ENCODE measurements around the gene SPDYE8. TPM values are rescaled to one million over a fixed set of nuclear protein-coding genes. Genes with fewer than 3 reads are reported as not detected.
"Not testable (repeated sequence)": the region's sequence is repeated elsewhere in the genome, so short reads cannot be mapped to it uniquely, and the experiment has no call there.

Gene SPDYE8
- total RNA-seq, 1 experiment from 2014 or later: not detected

DNA sequence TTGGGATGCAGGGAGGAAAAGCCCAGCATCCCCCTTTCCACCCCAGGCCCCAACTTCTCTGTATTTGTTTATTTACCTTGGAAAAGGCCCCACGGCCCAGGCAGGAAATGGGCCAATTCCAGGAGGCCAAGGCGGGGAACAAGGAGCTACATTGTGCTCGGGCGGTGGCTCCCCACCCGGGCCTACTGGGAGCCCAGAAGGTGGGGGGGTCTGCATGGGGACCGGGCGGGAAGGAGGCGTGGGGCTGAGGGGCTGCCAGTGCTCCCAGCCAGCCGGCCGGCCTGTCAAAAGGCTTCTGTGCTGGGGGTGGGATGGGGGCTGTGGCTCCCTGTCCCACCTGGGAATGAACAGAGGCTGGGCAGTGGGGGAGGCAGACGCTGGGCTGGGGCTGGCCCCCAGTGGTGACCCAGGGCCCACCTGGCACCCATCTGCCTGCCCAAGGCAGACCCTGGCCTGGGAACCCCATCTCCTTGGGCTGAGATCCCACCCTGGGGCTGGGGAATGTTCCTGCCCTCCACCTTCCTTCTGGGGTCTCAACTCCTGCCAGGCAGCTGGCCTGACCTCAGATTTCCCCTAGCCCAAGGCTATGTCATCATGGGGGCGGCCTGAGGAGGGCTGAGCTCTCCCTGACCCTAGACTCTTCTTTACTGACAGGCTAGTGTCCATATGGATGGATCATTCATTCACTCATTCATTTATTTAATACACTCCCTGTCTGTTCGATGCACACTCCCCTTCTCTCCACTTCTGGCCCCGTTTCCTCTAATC lies 39.2 kb downstream of the SPDYE8 start:
- H2AFZ ChIP-seq (ENCODE audit: low read length); DNase-seq: not testable (repeated sequence)

DNA sequence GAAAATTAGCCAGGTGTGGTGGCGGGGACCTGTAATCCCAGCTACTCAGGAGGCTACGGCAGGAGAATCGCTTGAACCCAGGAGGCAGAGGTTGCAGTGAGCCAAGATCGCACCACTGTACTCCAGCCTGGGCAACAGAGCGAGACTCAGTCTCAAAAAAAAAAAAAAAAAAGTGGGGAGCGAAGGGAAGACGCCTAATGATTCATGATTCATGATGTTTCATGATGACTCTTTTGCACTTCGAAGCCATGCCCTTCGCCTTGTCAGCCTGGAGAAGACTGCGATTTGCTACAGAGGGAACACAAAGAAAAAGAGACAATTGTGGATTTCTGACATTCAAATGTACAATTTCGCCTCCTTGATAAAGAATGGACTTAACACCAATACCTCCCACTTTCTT lies 47.5 kb downstream of the SPDYE8 start:
- not testable (repeated sequence) for H3K4me2 ChIP-seq (ENCODE audit: low read depth, low read length, poor library complexity, severe bottlenecking); H3K9me3 ChIP-seq (ENCODE audit: low read length); H3K36me3 ChIP-seq (ENCODE audit: insufficient read depth, low read length); H2AFZ ChIP-seq (ENCODE audit: low read length); H3K4me3 ChIP-seq (ENCODE audit: low read length); H3K4me1 ChIP-seq (ENCODE audit: low read length); H3K9me2 ChIP-seq (replicated peaks; ENCODE audit: insufficient read depth, low read length); DNase-seq; H3K27ac ChIP-seq (ENCODE audit: low read length); H3K27me3 ChIP-seq (ENCODE audit: low read length); H3K79me2 ChIP-seq (ENCODE audit: low read length); H3K9ac ChIP-seq (ENCODE audit: low read length); H4K20me1 ChIP-seq (ENCODE audit: insufficient read depth, low read depth, low read length)

More for the DNA sequence above, 39.2 kb downstream of the SPDYE8 start:
- H3K4me2 ChIP-seq (ENCODE audit: low read depth, low read length, poor library complexity, severe bottlenecking); H3K4me3 ChIP-seq (ENCODE audit: low read length); H3K36me3 ChIP-seq (ENCODE audit: insufficient read depth, low read length); H3K79me2 ChIP-seq (ENCODE audit: low read length); H3K9me2 ChIP-seq (replicated peaks; ENCODE audit: insufficient read depth, low read length); H3K27ac ChIP-seq (ENCODE audit: low read length); H4K20me1 ChIP-seq (ENCODE audit: insufficient read depth, low read depth, low read length); H3K9me3 ChIP-seq (ENCODE audit: low read length); H3K9ac ChIP-seq (ENCODE audit: low read length); H3K4me1 ChIP-seq (ENCODE audit: low read length); H3K27me3 ChIP-seq (ENCODE audit: low read length): not testable (repeated sequence)

DNA sequence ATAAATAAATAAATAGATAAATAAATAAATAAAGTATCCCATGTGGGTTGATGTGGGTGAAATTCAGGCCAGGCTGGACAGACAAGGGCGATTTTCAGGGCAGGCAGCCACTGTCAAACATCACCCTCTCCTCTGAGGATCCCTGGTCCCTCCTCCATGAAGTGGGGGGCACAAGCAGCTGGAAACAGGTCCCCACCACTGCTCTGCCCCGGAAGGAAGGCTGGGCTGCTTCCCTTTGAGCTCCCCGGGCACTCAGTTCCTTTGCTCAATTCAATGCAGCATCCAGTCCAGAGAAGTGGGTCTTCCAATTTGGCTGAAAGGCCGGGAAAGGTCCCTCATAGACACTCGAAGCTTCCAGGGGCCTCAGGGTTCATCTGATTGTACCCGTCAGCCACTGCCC lies 49.2 kb downstream of the SPDYE8 start:
- H3K4me1 ChIP-seq (ENCODE audit: low read length); H3K27me3 ChIP-seq (ENCODE audit: low read length); H2AFZ ChIP-seq (ENCODE audit: low read length); H3K27ac ChIP-seq (ENCODE audit: low read length); H3K9me3 ChIP-seq (ENCODE audit: low read length); H3K36me3 ChIP-seq (ENCODE audit: insufficient read depth, low read length); H3K9ac ChIP-seq (ENCODE audit: low read length); H3K9me2 ChIP-seq (replicated peaks; ENCODE audit: insufficient read depth, low read length); H3K4me2 ChIP-seq (ENCODE audit: low read depth, low read length, poor library complexity, severe bottlenecking); H4K20me1 ChIP-seq (ENCODE audit: insufficient read depth, low read depth, low read length); H3K4me3 ChIP-seq (ENCODE audit: low read length); H3K79me2 ChIP-seq (ENCODE audit: low read length); DNase-seq: not testable (repeated sequence)

DNA sequence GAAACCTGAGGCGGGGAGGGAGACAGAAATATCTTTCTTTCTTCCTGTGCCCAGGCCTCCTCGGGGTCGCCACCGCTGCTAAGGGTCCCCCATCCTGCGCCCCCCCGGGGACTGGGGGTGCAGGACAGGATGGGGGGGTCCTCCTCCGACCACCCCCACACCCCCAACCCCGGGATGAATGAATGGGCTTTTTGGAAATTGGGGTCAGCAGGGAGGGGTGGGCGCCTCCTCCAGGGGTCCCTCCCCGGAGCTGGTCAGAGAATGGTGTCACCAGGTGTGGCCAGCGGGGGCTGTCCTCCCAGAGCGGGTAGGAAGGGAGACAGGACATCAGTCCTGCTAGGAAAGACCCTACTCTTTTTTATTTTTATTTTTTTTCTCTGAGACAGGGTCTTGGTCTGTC lies 53.1 kb downstream of the SPDYE8 start:
- not testable (repeated sequence) for H3K9me3 ChIP-seq (ENCODE audit: low read length); H3K4me2 ChIP-seq (ENCODE audit: low read depth, low read length, poor library complexity, severe bottlenecking); H3K27me3 ChIP-seq (ENCODE audit: low read length)

DNA sequence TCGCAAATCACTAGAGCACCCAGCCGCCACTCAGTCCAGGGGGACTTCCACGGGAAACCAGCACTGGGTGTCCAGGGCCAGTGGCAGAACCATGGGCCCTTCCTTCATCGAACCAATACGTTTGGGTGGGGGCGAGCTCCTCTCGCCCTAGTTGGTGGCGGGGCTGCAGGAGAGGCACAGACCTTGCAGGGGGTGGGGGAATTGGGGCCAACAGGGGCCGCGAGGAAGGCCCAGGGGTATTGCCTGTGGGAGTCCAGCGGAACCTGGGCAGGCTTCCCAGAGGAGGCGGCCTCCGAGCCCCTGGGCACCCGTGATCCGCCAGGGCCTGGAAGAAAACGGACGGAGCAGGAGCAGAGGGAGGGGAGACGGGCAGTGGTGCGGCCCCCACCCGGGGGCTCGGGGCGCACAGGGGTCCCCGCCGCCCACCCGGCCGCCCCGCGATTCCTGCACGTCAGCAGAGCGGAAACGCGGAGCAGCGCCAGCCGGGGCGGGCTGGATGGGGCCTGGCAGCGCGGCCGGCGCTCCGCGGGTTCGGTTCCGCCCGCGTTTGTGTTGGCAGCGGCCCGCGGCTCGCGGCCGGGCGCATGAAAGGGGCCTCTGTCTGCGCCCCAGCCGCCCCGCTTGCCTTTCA lies 53.8 kb downstream of the SPDYE8 start:
- not testable (repeated sequence) for H4K20me1 ChIP-seq (ENCODE audit: insufficient read depth, low read depth, low read length); H3K79me2 ChIP-seq (ENCODE audit: low read length); H3K36me3 ChIP-seq (ENCODE audit: insufficient read depth, low read length); H3K27me3 ChIP-seq (ENCODE audit: low read length); H3K4me1 ChIP-seq (ENCODE audit: low read length); DNase-seq; H3K4me2 ChIP-seq (ENCODE audit: low read depth, low read length, poor library complexity, severe bottlenecking); H3K9me2 ChIP-seq (replicated peaks; ENCODE audit: insufficient read depth, low read length); H3K4me3 ChIP-seq (ENCODE audit: low read length); H3K9me3 ChIP-seq (ENCODE audit: low read length); H3K27ac ChIP-seq (ENCODE audit: low read length); H2AFZ ChIP-seq (ENCODE audit: low read length); H3K9ac ChIP-seq (ENCODE audit: low read length)

More for the DNA sequence above, 53.1 kb downstream of the SPDYE8 start:
- not testable (repeated sequence) for H3K4me1 ChIP-seq (ENCODE audit: low read length); H3K9me2 ChIP-seq (replicated peaks; ENCODE audit: insufficient read depth, low read length); DNase-seq; H3K36me3 ChIP-seq (ENCODE audit: insufficient read depth, low read length); H3K4me3 ChIP-seq (ENCODE audit: low read length); H3K27ac ChIP-seq (ENCODE audit: low read length); H4K20me1 ChIP-seq (ENCODE audit: insufficient read depth, low read depth, low read length); H3K9ac ChIP-seq (ENCODE audit: low read length); H2AFZ ChIP-seq (ENCODE audit: low read length); H3K79me2 ChIP-seq (ENCODE audit: low read length)

DNA sequence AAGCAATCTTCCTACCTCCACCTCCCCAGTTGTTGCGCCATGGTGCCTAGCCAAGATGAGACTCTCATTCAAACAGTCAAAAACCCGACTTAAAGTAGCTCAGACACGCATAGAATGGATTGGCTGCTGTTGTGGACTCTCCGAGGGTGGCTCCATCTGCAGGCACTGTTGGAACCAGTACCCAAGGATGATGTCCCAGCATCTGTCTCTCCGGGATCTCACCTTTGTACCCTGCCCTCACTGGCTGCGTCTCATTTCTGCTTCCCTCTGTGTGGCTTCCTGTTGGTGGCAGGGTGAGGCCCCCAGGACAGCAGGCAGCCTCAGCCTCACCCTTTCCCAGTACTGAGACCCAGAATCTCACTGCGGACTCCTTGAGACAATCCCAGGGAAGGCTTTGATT lies 54.8 kb downstream of the SPDYE8 start:
- H3K79me2 ChIP-seq (ENCODE audit: low read length); H3K27ac ChIP-seq (ENCODE audit: low read length); H4K20me1 ChIP-seq (ENCODE audit: insufficient read depth, low read depth, low read length); H3K27me3 ChIP-seq (ENCODE audit: low read length); DNase-seq; H3K4me2 ChIP-seq (ENCODE audit: low read depth, low read length, poor library complexity, severe bottlenecking); H3K9me3 ChIP-seq (ENCODE audit: low read length); H3K9me2 ChIP-seq (replicated peaks; ENCODE audit: insufficient read depth, low read length); H3K36me3 ChIP-seq (ENCODE audit: insufficient read depth, low read length); H3K4me3 ChIP-seq (ENCODE audit: low read length); H3K9ac ChIP-seq (ENCODE audit: low read length); H2AFZ ChIP-seq (ENCODE audit: low read length); H3K4me1 ChIP-seq (ENCODE audit: low read length): not testable (repeated sequence)

DNA sequence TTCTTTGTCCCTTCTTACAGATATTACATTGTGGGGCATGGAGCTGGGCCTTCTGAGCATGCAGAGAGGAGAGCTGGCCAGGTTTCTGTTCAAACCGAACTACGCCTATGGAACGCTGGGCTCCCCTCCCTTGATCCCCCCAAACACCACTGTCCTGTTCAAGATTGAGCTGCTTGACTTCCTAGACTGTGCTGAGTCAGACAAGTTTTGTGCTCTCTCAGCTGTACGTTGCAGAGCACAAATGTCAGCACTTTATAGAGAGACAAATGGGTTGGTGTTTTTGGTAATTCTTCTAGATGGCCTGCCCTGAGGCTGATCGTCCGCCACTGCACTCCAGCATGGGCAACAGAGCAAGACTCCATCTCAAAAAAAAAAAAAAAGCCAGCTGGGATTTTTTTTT lies 58.1 kb downstream of the SPDYE8 start:
- not testable (repeated sequence) for H3K9me2 ChIP-seq (replicated peaks; ENCODE audit: insufficient read depth, low read length); H3K4me3 ChIP-seq (ENCODE audit: low read length); DNase-seq; H3K9ac ChIP-seq (ENCODE audit: low read length); H3K27ac ChIP-seq (ENCODE audit: low read length); H3K4me2 ChIP-seq (ENCODE audit: low read depth, low read length, poor library complexity, severe bottlenecking); H3K9me3 ChIP-seq (ENCODE audit: low read length); H3K36me3 ChIP-seq (ENCODE audit: insufficient read depth, low read length); H2AFZ ChIP-seq (ENCODE audit: low read length); H3K79me2 ChIP-seq (ENCODE audit: low read length); H3K4me1 ChIP-seq (ENCODE audit: low read length); H3K27me3 ChIP-seq (ENCODE audit: low read length); H4K20me1 ChIP-seq (ENCODE audit: insufficient read depth, low read depth, low read length)
